ENCODE measurements around the gene CCT6A. TPM values are rescaled to one million over a fixed set of nuclear protein-coding genes. Genes with fewer than 3 reads are reported as not detected.
"Not testable (repeated sequence)": the region's sequence is repeated elsewhere in the genome, so short reads cannot be mapped to it uniquely, and the experiment has no call there.

Gene CCT6A
- total RNA-seq, 1 experiment from 2014 or later = 507 TPM

- in situ Hi-C loops (cut with HindIII; ENCODE audit: low sequenced_read_pairs) = no loop called here
- DNase-seq (ENCODE audit: low spot score) = no peak
These were observed 3.3 kb upstream of the CCT6A start for GRCh38 chr7:56048245-56048644.

- DNase-seq (ENCODE audit: low spot score); in situ Hi-C loops (cut with HindIII; ENCODE audit: low sequenced_read_pairs): not testable (repeated sequence)
These were observed 2.8 kb upstream of the CCT6A start for GRCh38 chr7:56048763-56049162.

DNA sequence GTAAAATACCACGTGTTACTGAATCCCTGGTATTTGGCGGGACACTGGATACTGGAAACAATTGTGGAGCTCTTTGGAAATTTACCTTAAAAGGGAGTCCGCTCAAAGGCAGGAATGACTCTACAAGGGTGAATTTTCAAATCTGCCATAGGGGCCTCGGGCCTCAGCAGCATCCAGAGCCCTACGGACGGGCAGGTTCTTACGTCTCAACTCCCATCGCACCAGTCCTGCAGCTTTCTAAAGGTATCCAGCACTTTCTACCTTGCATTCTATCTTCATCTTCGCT, 569 bp upstream of the CCT6A start:
- no peak for DNase-seq (ENCODE audit: low spot score)
- in situ Hi-C loops (cut with HindIII; ENCODE audit: low sequenced_read_pairs) = no loop called here

- in situ Hi-C loops (cut with HindIII; ENCODE audit: low sequenced_read_pairs) = no loop called here
- no peak for DNase-seq (ENCODE audit: low spot score)
These were observed 1.8 kb downstream of the CCT6A start for GRCh38 chr7:56053379-56053778.

GRCh38 chr7:56053993-56054392, 2.4 kb downstream of the CCT6A start:
- in situ Hi-C loops (cut with HindIII; ENCODE audit: low sequenced_read_pairs) = no loop called here
- DNase-seq (ENCODE audit: low spot score) = no peak

GRCh38 chr7:56062382-56062781, 10.8 kb downstream of the CCT6A start:
- in situ Hi-C loops (cut with HindIII; ENCODE audit: low sequenced_read_pairs) = no loop called here
- DNase-seq (ENCODE audit: low spot score) = no peak

- peak; percentile 32 for DNase-seq (ENCODE audit: low spot score)
- in situ Hi-C loops (cut with HindIII; ENCODE audit: low sequenced_read_pairs) = no loop called here
These were observed 11.9 kb downstream of the CCT6A start for GRCh38 chr7:56063500-56063881.

- DNase-seq (ENCODE audit: low spot score) = peak; percentile 90
- in situ Hi-C loops (cut with HindIII; ENCODE audit: low sequenced_read_pairs) = no loop called here
These were observed 12.5 kb downstream of the CCT6A start, which contains the start of gene SUMF2 for GRCh38 chr7:56063882-56064625. TSS of gene SUMF2 (plus strand) at chr7:56064286. CDS start at chr7:56064312, 26 bp downstream.

- in situ Hi-C loops (cut with HindIII; ENCODE audit: low sequenced_read_pairs); DNase-seq (ENCODE audit: low spot score): not testable (repeated sequence)
These were observed 14.8 kb downstream of the CCT6A start for GRCh38 chr7:56066376-56066775.

DNA sequence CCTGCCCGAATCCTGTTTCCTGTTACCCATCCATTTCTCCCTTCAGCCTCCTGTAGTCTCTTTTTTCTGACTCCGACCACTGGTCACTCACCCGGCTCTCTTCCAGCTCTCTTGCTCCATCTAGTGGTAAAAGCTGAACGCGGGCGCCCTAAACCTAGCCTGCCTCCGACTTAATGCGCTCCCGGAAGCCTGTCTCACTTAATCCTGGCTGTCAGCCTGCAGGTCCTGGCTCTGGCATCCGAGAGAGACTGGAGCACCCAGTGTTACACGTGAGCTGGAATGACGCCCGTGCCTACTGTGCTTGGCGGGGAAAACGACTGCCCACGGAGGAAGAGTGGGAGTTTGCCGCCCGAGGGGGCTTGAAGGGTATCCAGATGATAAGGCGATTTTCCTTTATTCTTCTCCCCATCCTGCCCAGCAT, 22.8 kb downstream of the CCT6A start:
- DNase-seq (ENCODE audit: low spot score) = peak; percentile 81
- in situ Hi-C loops (cut with HindIII; ENCODE audit: low sequenced_read_pairs) = no loop called here

GRCh38 chr7:56077681-56078080, 26.1 kb downstream of the CCT6A start:
- no peak for DNase-seq (ENCODE audit: low spot score)
- in situ Hi-C loops (cut with HindIII; ENCODE audit: low sequenced_read_pairs) = no loop called here

DNA sequence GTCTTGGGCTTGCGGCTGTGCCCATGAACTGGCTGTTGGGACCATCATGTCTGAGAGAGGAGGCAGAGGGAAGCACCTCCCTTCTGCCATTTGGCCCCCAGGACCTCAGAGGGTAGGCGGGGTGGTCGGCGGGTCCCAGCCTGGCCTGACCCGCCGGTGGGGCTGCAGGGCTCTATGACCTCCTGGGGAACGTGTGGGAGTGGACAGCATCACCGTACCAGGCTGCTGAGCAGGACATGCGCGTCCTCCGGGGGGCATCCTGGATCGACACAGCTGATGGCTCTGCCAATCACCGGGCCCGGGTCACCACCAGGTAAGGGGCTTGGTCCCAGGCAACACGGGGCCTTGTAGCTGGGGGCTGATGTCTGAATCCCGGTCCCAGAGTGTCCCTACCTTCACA, 26.6 kb downstream of the CCT6A start:
- DNase-seq (ENCODE audit: low spot score) = no peak
- in situ Hi-C loops (cut with HindIII; ENCODE audit: low sequenced_read_pairs) = no loop called here

GRCh38 chr7:56079450-56080185, 28.1 kb downstream of the CCT6A start:
- DNase-seq (ENCODE audit: low spot score) = peak; percentile 93
- in situ Hi-C loops (cut with HindIII; ENCODE audit: low sequenced_read_pairs) = no loop called here

DNA sequence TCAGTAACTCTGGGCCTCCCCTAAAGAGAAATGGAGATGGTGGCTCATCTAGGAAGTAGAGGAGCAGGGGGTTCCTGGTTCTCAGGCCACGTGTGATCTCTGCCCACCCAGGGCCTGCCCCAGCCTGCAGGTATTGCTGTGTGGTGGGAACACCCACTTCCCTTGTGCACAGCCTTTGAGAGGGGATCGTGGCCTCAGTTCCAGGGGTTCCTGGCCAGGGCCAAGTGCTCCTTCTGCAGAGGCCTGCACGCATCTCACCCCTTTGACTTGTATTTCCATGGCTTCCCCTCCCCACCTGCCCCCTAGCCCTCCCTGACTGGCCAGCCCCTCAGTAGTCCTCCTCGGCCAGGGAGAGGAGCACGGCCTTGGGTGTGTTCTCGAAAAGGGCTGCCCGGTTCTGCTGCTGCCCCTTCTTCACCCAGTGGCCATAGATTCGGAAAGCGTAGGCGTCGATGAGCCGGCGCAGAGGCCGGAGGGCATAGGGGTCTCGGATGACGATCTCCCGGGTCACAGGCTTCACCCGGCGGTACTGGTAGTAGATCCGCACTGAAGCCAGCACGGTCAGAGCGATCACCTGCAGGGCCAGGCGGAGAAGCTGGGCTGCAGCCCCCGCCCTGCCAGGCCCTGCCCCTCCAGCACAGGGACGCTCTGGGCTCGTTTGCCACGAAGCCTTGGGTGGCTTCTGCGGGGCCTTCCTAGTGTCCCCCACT, 29.3 kb downstream of the CCT6A start:
- in situ Hi-C loops (cut with HindIII; ENCODE audit: low sequenced_read_pairs); DNase-seq (ENCODE audit: low spot score): not testable (repeated sequence)

DNA sequence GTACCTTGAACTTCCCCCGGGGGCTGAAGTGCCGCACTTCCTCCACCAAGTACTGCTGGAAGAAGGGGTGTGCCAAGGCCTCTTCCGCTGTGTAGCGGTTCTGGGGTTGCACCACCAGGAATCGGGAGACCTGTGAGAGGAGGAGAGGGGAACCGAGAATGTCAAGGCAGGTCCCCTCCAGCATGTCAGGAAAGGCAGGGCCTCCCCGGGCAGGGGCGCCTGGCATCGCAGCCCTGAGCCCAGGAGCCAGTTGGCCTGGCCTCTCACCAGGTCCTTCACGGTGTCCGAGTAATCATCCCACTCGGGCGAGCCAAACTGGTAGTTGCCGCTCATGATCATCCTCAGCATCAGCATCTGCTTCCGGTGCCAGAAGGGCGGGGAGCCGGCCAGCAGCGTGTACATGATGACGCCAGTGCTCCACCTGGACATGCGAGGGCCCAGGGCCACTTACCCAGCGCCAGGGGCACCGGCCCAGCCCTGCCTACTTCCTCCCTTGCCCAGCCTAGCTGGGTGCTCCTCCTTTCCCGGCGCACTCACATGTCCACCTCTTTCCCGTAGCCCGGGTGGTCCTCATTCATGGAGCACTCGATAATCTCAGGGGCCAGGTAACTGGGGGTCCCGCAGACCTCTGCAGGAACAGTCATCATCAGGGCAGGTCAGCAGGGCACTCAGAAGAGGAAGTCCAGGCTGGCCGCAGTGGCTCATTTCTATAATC, 30.2 kb downstream of the CCT6A start:
- in situ Hi-C loops (cut with HindIII; ENCODE audit: low sequenced_read_pairs) = no loop called here
- DNase-seq (ENCODE audit: low spot score) = no peak

- in situ Hi-C loops (cut with HindIII; ENCODE audit: low sequenced_read_pairs) = no loop called here
- DNase-seq (ENCODE audit: low spot score) = peak; percentile 86
These were observed 31.7 kb downstream of the CCT6A start for GRCh38 chr7:56083150-56083785.

DNA sequence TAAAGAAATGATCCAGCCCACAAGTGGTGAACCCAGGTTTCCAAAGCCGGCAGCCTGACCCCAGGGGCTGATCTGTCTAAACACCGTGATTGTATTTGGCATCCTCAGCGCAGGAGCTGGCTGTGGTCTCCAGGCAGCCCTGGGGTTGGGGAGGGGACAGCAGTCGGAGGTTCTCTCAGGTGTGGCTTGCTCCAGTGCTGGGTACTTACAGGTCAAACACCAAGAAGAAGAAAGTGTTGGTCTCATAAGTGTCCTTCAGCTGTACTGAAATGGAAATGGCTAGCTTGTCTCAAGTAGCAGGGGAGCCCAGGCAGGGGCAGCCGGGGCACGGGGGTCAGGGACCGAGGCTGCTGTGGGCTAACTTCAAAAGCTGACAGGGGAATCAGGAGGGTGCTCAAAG, 35.2 kb downstream of the CCT6A start:
- in situ Hi-C loops (cut with HindIII; ENCODE audit: low sequenced_read_pairs) = no loop called here
- no peak for DNase-seq (ENCODE audit: low spot score)

GRCh38 chr7:56087445-56087844, 35.9 kb downstream of the CCT6A start:
- in situ Hi-C loops (cut with HindIII; ENCODE audit: low sequenced_read_pairs) = no loop called here
- no peak for DNase-seq (ENCODE audit: low spot score)

GRCh38 chr7:56091591-56091990, 40.0 kb downstream of the CCT6A start:
- peak; percentile 45 for DNase-seq (ENCODE audit: low spot score)
- in situ Hi-C loops (cut with HindIII; ENCODE audit: low sequenced_read_pairs) = no loop called here
